ENCODE measurements around the gene CXCL12. TPM values are rescaled to one million over a fixed set of nuclear protein-coding genes. Genes with fewer than 3 reads are reported as not detected.

CXCL12 gene
- 511 TPM for polyA plus RNA-seq (2013, experiment 1 of 2; ENCODE audit: insufficient read length)
- polyA plus RNA-seq (2013, experiment 2 of 2; ENCODE audit: insufficient read length), result 280 TPM

DNA sequence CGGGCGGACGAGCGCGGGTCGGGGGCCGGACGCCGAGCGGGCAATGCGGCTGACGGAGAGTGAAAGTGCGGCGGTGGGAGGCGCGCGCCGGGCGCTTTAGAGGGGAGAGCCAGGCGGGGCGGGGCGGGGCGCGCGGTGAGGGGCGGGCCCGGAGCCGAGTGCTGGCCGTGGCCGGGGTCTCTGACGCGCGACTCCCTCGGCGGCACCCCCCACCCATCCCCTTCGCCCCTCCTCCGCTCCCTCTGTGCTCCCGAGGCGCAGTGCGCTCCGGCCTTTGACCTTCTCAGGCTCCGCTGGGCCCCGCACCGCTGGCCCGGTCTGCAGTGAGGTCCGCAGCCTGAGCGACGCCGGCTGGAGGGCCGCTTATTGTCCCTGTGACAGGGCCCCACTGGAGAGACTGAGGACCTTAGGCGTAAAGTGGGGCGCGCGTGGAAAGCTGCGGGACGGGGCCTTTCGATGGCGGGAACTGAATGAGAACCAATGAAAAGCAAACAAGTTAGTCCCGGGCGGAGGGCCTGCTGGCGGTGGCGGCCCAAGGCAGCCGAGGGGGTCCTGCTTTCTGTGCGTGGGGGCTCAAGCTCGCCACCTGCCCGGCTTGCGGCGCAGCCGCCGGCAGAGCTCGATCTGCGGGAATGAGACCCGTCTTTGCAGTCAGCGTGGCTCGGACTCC is at the start of gene CXCL12:
Gene CXCL12, minus strand, starts transcription at position 72 of the 670 bp plus-strand sequence. CDS start 92 bp downstream, outside the sequence.
- DNase-seq, result peak; percentile 61

DNA sequence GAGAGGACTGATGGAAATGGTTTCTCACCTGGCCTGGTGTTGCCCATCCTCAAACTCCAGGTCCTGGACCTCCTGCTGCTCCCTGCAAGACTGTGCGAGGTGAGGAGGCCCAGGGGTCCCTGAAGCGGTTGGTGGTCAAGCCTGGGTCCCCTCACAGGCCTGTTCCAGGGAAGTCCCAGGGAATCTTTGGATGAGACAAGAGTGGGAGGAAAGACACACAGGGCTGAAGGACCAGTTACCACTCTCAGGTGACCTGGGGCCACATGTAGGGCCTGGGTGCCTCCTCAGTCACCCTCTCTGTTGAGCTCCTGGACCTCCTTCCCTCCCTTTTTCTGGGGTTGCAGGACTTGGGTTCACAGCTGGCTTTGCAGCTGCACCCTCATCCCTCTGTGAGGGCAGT is 42.6 kb upstream of the CXCL12 start:
- DNase-seq, result no peak

DNA sequence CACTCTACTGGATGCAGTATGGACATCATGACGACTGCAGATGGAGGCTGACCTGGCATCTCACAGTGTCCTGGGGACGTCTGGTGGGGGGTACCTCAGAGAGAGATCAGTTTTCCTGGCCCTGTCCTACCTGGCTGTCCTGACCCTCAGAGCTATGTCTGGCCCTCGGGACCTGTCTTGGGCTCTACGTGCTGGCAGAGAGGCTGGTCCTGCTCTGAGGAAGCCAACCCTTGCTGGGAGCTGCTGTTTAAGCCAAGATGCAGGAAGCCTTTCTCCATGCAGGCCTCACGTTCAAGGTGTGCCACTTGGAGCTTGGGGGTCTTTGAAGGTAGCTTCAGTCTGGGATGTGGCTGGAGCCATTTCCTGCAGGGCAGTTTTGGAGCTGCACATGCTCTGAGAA is 42.1 kb upstream of the CXCL12 start:
- no peak for DNase-seq

DNA sequence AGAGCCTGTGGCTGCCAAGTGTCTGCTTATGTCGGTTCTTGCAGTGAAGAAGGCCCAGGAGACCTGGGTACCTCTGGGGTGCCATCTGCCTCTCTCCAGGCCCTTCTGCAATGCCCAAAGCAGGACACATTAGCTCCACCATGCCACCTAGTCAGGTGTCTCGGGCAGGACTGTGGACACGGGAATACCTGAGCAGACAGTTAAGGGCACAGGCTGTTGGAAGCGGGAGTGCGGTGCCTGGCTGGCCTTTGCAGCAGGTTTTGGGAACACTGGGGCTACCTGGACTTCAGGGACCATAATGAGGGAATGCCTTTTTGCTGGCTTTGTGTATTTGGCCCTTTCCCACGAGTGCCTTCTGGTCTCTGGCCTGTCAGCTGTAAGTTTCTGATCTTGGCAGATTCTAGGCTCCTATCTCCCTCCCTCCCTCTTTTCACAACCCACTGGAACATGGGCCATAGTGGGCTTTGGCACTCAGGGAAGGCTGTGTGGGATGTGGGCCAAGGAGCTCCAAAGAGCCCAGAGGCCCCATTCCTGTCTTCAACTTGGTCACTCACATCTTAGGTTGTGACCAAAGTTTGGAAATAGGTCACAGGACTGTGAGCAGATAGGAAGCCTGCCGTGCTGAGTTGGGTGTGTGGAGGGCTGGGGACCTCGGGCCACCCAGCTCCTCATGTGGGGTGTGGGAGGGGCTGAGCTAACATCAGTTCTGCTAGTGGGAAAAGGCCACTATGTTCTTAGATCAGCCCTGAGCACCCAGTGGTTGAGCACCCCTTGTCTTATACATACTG is 41.5 kb upstream of the CXCL12 start:
- DNase-seq, result no peak

DNA sequence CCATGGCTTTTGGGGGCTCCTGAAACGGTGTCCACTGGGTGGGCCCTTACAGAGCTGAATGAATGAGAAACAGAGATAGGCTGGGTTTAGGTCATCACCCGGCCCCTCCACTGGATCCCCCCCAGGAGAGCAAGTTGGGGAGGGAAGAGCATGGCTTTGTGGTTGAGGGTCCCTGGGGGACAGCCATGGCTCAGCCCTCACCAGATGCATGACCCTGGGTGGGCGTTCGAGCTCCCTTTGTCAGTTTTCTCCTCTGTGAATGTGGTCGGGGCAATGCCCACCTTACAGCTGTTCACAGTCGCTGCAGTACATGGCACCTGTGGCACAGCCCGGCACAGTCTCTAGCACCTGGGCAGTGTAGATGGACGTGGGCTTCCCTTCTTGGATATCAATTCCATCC is 40.6 kb upstream of the CXCL12 start:
- no peak for DNase-seq

- DNase-seq, result peak; percentile 17
These were observed 40.1 kb upstream of the CXCL12 start for GRCh38 chr10:44424957-44425356.

DNA sequence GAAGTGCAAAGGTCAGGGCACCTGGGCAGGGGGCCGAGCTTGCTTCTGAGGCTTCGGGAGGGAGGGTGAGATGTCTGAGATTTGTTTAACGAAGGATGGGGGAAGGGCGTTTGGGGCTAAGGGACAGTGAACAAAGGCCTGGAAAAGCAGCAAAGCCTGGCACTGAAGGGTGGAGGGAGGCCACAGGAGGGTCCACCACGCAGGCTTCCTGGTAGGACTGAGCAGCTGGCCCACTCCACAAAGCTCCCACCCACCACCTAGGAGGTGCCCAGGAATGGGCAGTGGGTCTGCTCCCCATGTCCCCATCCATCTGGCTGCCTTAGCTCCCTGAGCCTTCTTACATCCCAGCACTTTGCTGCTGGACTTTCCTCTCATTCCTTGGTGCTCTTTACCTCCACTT is 39.4 kb upstream of the CXCL12 start:
- DNase-seq, result no peak

DNA sequence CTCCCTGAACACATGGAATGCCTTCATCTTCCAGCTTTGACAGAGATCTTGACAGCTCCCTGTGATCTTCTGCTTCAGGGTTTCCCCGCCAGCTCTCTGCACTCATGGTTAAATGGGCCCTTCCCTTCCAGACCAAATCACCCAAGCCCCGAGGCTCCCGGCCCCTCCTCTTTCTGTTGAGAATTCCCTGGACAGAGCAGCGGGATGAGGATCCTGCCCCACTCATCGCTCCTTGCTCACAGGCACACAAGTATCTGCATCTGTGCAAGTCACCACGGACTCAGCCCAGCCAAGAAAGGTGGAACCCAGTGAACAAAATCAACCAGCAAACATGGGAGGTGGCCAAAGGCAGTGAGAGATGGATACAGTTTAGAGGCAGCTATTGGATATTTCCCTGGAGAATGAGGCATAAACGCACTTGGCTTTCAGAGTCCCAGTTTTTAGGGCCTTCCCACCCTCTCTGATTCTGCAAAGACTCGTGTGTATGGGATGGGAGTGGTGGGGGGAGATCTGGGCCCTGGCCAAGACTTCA is 37.7 kb upstream of the CXCL12 start:
- DNase-seq, result no peak

DNA sequence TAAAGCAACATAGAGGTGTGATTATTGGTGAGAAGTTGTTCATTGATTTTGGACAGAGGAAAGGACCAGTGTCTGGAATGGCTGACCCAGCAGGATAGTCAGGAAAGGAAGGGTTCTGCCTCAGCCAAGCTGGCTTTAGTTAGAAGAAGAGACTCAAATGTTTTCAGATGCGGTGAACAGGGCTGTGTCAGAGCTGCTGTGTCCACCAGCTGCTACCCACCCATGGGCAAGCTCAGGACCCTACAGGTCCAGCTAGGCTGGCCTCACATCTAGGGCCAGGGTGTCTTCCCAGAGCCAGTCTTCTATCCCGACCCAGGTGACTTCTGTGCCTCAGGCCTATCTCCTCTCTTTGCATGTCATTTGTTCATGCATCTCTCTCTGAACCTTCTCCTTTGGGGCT is 37.3 kb upstream of the CXCL12 start:
- no peak for DNase-seq

DNA sequence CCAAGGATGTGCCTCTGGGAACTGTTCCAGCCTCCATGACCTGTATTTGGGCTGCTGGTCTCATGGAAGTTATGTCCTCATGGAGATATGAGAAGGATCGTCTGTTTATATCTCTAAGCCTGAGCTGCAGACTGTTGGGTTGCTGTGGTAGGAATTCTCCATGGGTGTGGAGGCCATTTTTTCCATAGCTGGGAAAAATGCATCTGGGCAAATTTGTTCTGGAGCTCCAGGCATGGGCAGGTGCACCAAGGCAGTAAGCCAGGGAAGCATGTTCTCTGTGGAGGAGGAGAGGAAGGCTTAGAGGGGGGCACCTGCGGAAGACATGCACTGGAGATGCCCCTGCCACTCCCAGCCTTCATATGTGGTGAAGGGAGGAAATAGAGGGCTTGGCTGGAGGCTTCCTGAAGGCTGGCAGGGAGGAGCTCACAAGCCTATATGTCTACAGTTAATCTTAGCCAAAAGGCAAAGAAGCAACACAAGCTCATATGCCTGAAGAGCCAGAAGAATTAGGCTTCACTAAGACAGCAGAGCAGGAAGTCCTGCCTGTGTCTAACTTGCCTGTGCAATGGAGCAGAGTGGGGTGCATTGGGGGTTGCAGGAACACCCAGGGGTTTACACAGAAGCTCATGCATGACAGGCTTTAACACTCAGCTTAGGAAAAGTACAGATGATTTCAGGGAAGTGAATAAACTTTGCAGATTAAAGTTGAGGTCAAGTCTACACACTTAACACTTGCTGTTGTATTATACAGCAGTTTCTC is 35.1 kb upstream of the CXCL12 start:
- DNase-seq, result no peak

DNA sequence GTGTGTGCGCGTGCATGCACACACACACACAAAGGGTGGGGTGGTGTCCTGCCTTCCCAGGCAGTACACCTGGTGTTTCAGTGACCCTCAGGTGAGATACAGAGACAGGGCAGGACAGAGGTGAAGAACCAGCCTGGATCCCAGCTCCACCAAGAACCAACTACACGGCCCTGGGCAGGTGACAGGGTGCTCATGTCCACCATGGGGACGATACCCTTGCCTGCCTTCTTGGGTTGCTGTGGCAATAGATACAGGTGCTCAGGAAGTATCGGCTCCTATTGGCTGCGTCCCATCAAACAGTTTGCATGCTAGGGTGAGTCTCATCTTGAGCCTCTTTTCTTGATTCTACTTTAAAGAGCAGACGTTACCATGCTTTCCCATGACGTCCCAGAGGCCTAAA is 33.7 kb upstream of the CXCL12 start:
- DNase-seq, result no peak

- DNase-seq, result no peak
These were observed 32.9 kb upstream of the CXCL12 start for GRCh38 chr10:44417761-44418160.

- DNase-seq, result no peak
These were observed 32.0 kb upstream of the CXCL12 start for GRCh38 chr10:44416936-44417335.

DNA sequence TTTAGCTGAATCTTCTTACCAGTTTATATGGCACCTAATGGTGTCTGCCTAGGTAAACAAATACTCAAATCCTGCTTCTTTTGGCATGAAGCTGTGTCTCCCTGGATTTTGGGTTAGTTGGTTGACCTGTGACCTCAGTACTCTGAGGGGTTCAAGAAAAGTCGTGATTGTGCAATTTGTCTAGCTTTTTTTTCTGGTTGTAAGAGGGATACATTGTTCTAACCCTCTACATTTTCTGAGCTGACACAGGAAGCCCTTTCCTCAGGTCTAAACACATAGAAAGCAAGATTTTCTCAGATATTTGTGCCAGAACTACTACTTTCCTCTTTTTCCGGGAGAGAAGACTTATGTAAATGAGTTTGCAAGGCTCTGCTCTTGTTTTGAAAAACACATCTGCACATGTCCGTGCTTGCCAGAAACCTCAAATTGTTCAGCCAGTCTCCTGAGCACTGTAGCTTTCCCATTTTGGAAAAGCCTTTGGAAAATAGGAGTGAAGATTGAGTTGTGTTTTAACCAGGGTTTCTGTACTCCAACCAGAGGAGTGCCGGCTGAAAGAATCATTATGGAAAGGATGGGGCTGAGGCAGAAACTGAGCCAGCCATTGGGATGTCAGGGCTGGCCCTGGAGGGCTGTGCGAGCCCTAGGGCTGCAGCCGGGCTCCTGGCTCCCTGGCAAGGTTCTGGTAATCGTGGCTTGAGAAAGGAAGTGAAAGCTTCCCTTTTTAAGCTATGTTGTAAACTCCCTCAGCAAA is 31.3 kb upstream of the CXCL12 start:
- DNase-seq, result no peak

DNA sequence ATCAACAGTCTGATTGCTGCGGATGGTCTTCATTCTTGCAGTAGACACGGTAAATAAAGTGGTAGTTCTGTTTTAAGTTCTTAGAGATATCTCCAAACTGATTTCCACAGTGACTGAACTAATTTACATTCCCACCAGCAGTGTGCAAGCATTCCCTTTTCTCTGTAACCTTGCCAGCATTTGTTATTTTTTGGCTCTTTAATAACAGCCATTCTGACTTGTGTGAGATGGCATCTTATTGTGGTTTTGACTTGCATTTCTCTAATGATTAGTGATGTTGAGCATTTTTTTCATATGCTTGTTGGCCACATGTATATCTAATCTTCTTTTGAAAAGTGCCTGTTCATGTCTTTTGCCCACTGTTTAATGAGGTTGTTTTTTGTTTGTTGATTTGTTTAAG is 30.2 kb upstream of the CXCL12 start:
- DNase-seq, result peak; percentile 87

DNA sequence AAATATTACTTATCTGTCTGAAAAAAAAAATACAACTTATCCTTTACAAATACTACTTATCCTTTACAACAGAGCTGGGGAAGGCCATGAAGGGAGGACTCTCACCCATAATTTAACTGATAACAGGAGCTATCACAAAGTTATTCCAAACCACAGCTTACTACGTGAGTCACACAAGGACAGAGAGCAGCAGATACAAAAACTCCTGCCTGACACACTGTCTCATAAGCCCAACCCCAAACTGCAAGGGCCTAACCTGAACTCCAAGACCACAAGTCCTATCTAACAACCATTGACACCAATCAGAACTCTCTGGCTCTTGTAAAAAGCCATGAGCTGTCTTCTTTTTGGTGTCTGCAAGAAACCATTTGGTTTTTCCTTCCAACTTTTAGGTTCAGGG is 28.5 kb upstream of the CXCL12 start:
- peak; percentile 18 for DNase-seq

DNA sequence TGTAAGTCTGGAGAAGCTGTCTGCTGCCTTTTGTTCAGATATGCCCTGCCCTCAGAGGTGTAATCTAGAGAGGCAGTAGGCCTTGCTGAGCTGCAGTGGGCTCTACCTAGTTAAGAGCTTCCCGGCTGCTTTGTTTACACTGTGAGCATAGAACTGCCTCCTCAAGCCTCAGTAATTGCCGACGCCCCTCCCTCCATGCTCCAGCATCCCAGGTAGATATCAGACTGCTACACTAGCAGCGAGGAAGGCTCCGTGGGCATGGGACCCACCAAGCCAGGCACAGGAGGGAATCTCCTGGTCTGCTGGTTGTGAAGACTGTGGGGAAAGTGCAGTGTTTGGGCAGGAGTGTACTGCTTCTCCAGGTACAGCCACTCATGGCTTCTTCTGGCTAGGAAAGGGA is 26.4 kb upstream of the CXCL12 start:
- DNase-seq, result no peak

DNA sequence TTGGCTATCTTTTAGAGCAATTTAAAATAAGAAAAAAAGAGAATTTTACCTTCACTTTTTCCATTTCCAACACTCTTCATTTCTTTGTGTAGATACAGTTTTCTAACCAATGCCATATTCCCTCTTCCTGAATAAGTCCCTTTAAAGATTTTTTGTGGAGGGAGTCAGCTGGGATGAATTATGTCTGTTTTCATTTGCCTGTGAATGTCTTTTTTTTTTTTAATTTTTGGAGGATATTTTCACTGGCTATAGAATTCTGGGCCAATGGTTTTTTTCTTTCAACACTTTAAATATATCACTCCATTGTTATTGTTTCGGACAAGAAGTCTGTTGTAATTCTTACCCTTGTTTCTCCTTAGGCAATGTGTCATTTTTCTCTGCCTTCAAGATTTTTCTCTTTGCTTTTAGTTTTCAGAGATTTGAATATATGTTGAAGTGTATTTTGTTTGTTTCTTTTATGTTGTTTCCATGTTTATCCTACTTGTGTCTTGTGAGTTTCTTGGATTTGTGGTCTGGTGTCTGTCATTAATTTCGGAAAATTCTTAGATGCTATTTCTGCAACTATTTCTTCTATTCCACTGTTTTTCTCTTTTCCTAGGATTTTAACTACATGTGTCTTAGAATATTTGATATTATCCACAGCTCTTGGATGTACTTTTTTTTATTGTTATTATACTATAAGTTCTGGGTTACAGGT is 20.0 kb upstream of the CXCL12 start:
- DNase-seq, result peak; percentile 48

GRCh38 chr10:44402465-44403195 is 17.7 kb upstream of the CXCL12 start:
- no peak for DNase-seq

DNA sequence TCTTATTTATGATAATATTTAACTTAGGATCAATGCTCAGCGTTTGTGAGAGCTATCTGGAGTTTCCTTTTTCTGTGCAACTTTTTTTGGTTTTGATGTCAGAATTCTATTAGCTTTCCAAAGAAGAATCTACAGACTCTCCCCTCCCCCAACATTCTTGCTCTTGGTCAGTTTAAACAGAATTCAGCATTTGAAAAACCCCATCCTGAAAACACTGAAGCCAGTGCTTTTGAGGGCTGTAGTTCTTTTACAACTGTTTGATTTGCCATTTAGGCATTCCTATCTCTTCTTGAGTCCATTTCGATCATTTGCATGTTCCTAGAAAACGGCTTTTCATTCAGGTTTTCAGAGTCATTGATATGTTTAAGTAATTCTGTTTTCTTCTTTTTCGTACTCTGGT is 15.6 kb upstream of the CXCL12 start:
- no peak for DNase-seq
